SIG-M5 treated with dmso at 0.1 percent for 504 hours (cell line): ENCODE results near the gene DLEU7.

Source experiments
- DNase-seq: peaks from one replicate; lab custom pipeline; 2025; ENCODE audit not compliant: unreplicated experiment; lab: John Stamatoyannopoulos, UW

The DLEU7 gene

GRCh38 chr13:50797091-50797490, 46.4 kb downstream of the DLEU7 start:
- DNase-seq: no peak

GRCh38 chr13:50796463-50796862, 47.0 kb downstream of the DLEU7 start:
- no peak for DNase-seq

GRCh38 chr13:50794226-50794625, 49.3 kb downstream of the DLEU7 start:
- no peak for DNase-seq

GRCh38 chr13:50793026-50793425, 50.5 kb downstream of the DLEU7 start:
- DNase-seq: no peak

GRCh38 chr13:50788551-50789210, 54.8 kb downstream of the DLEU7 start:
- no peak for DNase-seq

- DNase-seq: no peak
Observed at GRCh38 chr13:50787316-50788195, 55.9 kb downstream of the DLEU7 start.

- DNase-seq: peak; percentile 12
Observed at GRCh38 chr13:50783717-50784290, 59.7 kb downstream of the DLEU7 start.

GRCh38 chr13:50783066-50783465, 60.4 kb downstream of the DLEU7 start:
- DNase-seq: no peak

GRCh38 chr13:50780201-50781015, 63.1 kb downstream of the DLEU7 start:
- no peak for DNase-seq

GRCh38 chr13:50779443-50780200, 63.9 kb downstream of the DLEU7 start:
- no peak for DNase-seq
